ENCODE measurements around the gene ST7. TPM values are rescaled to one million over a fixed set of nuclear protein-coding genes. Genes with fewer than 3 reads are reported as not detected.

Gene ST7
- total and polyA plus RNA-seq, 2 experiments from 2014 or later = 31.2 to 38.5 TPM

DNA sequence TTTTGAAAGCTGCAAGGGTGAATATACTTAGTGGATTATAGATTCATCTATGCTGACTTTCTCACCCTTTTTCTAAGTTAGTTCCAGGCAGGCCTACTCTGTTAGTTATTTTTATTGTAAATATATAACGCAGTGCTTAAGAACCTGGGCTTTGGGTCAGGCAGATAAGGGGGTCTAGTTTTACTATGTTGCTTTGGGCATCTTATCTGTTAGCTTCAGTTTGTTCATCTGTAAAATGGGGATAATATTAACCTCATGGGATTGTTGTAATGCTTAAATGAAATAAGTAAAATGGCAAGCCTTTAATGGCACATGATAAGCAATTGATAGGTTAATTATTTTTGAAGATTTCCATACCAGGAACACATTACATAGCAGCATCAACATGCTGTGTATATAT lies 79.5 kb downstream of the ST7 start:
- no peak for DNase-seq (ENCODE audit: low spot score)
- no peak overlapping the region for H3K27ac ChIP-seq
- H3K79me2 ChIP-seq = peaks cover 19% of the 10 kb centered on the region
- no peak overlapping the region for H3K4me2 ChIP-seq
- 72% methylated on average over 1 of the region's 1 CpG for WGBS (ENCODE audit: low lambda C conversion rate, missing lambda C conversion rate)
- no peaks in the 10 kb centered on the region for H3K27me3 ChIP-seq
- no peaks in the 10 kb centered on the region for H3K36me3 ChIP-seq (replicated peaks; ENCODE audit: insufficient read depth, low read depth)
- peaks cover 5% of the 10 kb centered on the region for H4K20me1 ChIP-seq (ENCODE audit: insufficient read depth, poor library complexity, severe bottlenecking)
- no peak overlapping the region for H2AFZ ChIP-seq
- H3K9me3 ChIP-seq (ENCODE audit: low read depth) = no peaks in the 10 kb centered on the region
- H3K4me3 ChIP-seq = no peak overlapping the region
- H3K9me2 ChIP-seq (replicated peaks; ENCODE audit: insufficient read depth) = no peaks in the 10 kb centered on the region
- TF ChIP-seq EZH2 (IDR thresholded peaks at IDR 0.05; ENCODE audit: borderline replicate concordance) (no peak), EZH2phosphoT487 (IDR thresholded peaks at IDR 0.05; ENCODE audit: low read depth, severe bottlenecking, unreplicated experiment) (no peak)
- TF ChIP-seq, protein P1, sequence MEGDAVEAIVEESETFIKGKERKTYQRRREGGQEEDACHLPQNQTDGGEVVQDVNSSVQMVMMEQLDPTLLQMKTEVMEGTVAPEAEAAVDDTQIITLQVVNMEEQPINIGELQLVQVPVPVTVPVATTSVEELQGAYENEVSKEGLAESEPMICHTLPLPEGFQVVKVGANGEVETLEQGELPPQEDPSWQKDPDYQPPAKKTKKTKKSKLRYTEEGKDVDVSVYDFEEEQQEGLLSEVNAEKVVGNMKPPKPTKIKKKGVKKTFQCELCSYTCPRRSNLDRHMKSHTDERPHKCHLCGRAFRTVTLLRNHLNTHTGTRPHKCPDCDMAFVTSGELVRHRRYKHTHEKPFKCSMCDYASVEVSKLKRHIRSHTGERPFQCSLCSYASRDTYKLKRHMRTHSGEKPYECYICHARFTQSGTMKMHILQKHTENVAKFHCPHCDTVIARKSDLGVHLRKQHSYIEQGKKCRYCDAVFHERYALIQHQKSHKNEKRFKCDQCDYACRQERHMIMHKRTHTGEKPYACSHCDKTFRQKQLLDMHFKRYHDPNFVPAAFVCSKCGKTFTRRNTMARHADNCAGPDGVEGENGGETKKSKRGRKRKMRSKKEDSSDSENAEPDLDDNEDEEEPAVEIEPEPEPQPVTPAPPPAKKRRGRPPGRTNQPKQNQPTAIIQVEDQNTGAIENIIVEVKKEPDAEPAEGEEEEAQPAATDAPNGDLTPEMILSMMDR (IDR thresholded peaks at IDR 0.05; ENCODE audit: poor library complexity) = no peak
- no peaks in the 10 kb centered on the region for H3K4me1 ChIP-seq (ENCODE audit: insufficient read depth)

DNA sequence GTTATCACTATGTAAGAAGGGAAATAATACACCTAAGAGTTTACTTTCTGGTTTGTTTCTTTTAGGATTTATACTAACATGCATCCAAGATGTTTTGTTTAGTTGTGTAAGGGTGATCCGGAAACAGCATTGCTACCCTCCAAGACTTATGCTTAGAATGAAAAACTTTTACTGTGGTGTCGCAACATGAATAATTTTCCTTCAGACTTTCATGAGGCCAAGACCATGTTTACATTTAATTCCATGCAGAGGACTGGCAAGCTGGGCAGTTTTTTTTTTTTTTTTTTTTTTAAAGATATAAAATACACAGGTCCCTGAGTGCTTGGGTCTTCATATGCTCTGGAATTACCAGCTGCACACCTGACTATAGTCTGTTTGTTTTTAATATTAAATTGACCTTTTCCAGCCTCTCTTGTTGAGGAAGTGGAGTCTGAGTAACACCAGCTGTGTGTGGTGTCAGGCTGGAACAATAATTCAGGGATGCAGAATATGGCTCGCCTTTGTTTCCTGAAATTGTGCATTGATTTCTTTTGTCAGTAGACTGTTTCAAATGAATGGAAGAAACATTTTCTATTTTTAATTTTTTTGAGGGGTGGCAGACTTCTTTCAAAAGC lies 81.7 kb downstream of the ST7 start:
- DNase-seq (ENCODE audit: low spot score) = no peak
- Histone ChIP-seq H3K9me3 (ENCODE audit: low read depth) (no peaks in the 10 kb centered on the region), H3K27me3 (no peaks in the 10 kb centered on the region), H3K4me2 (no peak overlapping the region), H3K4me3 (no peak overlapping the region), H3K4me1 (ENCODE audit: insufficient read depth) (no peaks in the 10 kb centered on the region), H3K36me3 (replicated peaks; ENCODE audit: insufficient read depth, low read depth) (no peaks in the 10 kb centered on the region), H3K27ac (no peak overlapping the region), H2AFZ (no peak overlapping the region), H3K9me2 (replicated peaks; ENCODE audit: insufficient read depth) (no peaks in the 10 kb centered on the region), H4K20me1 (ENCODE audit: insufficient read depth, poor library complexity, severe bottlenecking) (peaks cover 5% of the 10 kb centered on the region), H3K79me2 (peaks cover 23% of the 10 kb centered on the region)
- no peak for TF ChIP-seq EZH2phosphoT487 (IDR thresholded peaks at IDR 0.05; ENCODE audit: low read depth, severe bottlenecking, unreplicated experiment)
- TF ChIP-seq, protein P1 (IDR thresholded peaks at IDR 0.05; ENCODE audit: poor library complexity) = no peak
- no peak for TF ChIP-seq EZH2 (IDR thresholded peaks at IDR 0.05; ENCODE audit: borderline replicate concordance)
- WGBS (ENCODE audit: low lambda C conversion rate, missing lambda C conversion rate) = 54% methylated on average over 3 of the region's 3 CpGs

DNA sequence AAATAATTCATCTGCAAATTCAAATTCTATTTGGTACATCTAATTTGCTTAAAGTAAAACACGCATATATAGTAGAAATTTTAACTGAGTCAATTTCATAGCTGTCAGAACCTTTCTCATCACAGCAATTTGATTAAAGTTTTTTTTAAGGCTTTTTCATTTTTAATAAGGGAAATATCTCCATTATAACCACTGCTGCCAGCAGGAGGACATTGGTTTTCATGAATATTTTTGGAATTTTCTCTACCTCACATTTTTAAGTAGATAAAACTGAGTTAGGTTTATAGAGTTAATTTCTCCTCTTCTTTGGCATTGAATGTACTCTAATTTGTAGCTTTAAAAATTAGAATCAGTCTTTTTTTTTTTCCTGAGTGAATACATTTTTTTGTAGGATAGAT lies 82.2 kb downstream of the ST7 start:
- H3K79me2 ChIP-seq = peaks cover 24% of the 10 kb centered on the region
- no peak for TF ChIP-seq EZH2phosphoT487 (IDR thresholded peaks at IDR 0.05; ENCODE audit: low read depth, severe bottlenecking, unreplicated experiment)
- no peak overlapping the region for H2AFZ ChIP-seq
- no peaks in the 10 kb centered on the region for H3K36me3 ChIP-seq (replicated peaks; ENCODE audit: insufficient read depth, low read depth)
- no peaks in the 10 kb centered on the region for H3K9me3 ChIP-seq (ENCODE audit: low read depth)
- H3K27me3 ChIP-seq = no peaks in the 10 kb centered on the region
- no peak for DNase-seq (ENCODE audit: low spot score)
- 97% methylated on average over 1 of the region's 1 CpG for WGBS (ENCODE audit: low lambda C conversion rate, missing lambda C conversion rate)
- no peaks in the 10 kb centered on the region for H3K4me1 ChIP-seq (ENCODE audit: insufficient read depth)
- H3K4me3 ChIP-seq = no peak overlapping the region
- H4K20me1 ChIP-seq (ENCODE audit: insufficient read depth, poor library complexity, severe bottlenecking) = peaks cover 5% of the 10 kb centered on the region
- H3K27ac ChIP-seq = no peak overlapping the region
- no peak overlapping the region for H3K4me2 ChIP-seq
- H3K9me2 ChIP-seq (replicated peaks; ENCODE audit: insufficient read depth) = no peaks in the 10 kb centered on the region

DNA sequence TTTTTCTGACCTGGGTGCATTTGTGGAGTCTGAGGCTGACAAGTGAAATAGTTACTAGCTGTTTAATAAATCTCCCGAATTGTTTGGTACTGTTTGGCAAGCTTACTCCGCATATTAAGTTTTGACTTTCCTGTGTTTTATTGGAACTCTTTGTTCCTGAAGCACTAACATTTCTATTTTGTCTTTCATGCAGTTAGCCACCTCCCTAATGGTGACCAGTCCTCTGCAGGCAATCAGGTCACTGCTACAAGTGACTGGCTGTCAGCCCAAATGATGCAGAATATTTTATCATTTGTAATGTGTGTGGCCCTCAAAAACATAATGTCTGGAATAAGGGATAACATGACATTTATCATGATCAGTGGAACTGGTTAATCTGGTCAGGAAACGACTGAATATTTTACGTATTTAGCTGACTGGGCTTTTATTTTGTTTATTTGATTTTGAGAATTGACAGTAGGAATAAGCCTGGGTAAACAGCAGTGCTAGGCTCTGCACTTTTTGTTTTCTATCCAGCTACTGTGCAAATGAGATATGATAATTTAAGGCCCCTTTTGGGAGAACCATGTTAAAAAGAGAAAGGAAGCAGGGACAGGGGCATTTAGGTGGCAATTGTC lies 82.9 kb downstream of the ST7 start:
- H3K9me3 ChIP-seq (ENCODE audit: low read depth) = no peaks in the 10 kb centered on the region
- no peak for TF ChIP-seq EZH2 (IDR thresholded peaks at IDR 0.05; ENCODE audit: borderline replicate concordance)
- TF ChIP-seq EZH2phosphoT487 (IDR thresholded peaks at IDR 0.05; ENCODE audit: low read depth, severe bottlenecking, unreplicated experiment) = no peak
- TF ChIP-seq, protein P1 (IDR thresholded peaks at IDR 0.05; ENCODE audit: poor library complexity) = no peak
- H2AFZ ChIP-seq = no peak overlapping the region
- peaks cover 5% of the 10 kb centered on the region for H4K20me1 ChIP-seq (ENCODE audit: insufficient read depth, poor library complexity, severe bottlenecking)
- H3K4me1 ChIP-seq (ENCODE audit: insufficient read depth) = no peaks in the 10 kb centered on the region
- H3K79me2 ChIP-seq = peaks cover 20% of the 10 kb centered on the region
- DNase-seq (ENCODE audit: low spot score) = no peak
- no peak overlapping the region for H3K4me2 ChIP-seq
- no peak overlapping the region for H3K27ac ChIP-seq
- H3K36me3 ChIP-seq (replicated peaks; ENCODE audit: insufficient read depth, low read depth) = no peaks in the 10 kb centered on the region
- no peaks in the 10 kb centered on the region for H3K9me2 ChIP-seq (replicated peaks; ENCODE audit: insufficient read depth)
- no peaks in the 10 kb centered on the region for H3K27me3 ChIP-seq
- 75% methylated on average over 4 of the region's 4 CpGs for WGBS (ENCODE audit: low lambda C conversion rate, missing lambda C conversion rate)
- H3K4me3 ChIP-seq = no peak overlapping the region

All from hepatocyte (in vitro differentiated cells).